ENCODE data around the gene PSG2.
"Not testable (repeated sequence)": the region's sequence is repeated elsewhere in the genome, so short reads cannot be mapped to it uniquely, and the experiment has no call there.

Gene PSG2

DNA sequence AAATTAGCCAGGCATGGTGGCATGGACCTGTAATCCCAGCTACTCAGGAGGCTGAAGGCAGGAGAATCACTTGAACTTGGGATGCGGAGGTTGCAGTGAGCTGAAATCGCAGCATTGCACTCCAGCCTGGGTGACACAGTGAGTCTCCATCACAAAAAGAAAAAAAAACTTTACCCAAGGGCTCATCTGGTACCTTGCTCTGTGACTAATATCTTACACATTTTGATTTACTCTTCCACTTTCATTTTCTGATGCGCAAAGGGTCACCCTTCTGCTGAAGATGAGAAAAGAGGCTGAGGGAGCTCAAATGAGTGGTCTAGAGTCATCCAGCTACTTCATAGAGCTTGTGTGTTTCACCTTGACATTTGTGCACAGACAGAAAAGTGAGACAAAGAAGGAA is 34.5 kb downstream of the PSG2 start:
- H4K20me1 ChIP-seq (ENCODE audit: insufficient read depth, low read length); H3K9me3 ChIP-seq (ENCODE audit: low read length); H3K9ac ChIP-seq (ENCODE audit: low read length): not testable (repeated sequence)

DNA sequence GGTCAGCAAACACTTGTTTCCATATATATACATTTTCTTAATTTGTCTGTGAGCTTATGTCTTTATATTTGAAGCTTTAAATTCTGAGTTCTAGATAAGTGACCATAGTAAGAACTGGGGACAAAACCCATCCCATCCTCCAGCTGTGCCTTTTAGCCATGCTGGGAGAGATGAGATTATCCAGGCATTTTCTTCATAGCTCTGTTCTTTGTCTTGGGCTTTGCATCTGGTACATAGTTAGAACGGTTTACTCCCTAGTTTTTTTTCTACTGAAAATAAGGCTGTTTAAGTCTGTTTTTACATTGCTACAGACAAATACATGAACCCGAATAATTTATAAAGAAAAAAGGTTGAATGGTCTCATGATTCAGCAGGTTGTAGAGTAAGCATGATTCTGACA is 35.9 kb downstream of the PSG2 start:
- not testable (repeated sequence) for H3K9me2 ChIP-seq (ENCODE audit: low read depth, low read length); H4K20me1 ChIP-seq (ENCODE audit: insufficient read depth, low read length); H3K4me1 ChIP-seq (ENCODE audit: insufficient read depth, low read length, severe bottlenecking); H2AFZ ChIP-seq (ENCODE audit: low read length); H3K36me3 ChIP-seq (ENCODE audit: insufficient read depth, low read length); H3K4me2 ChIP-seq (ENCODE audit: low read length); H3K79me2 ChIP-seq (ENCODE audit: insufficient read depth, low read length); H3K9me3 ChIP-seq (ENCODE audit: low read length); H3K9ac ChIP-seq (ENCODE audit: low read length); H3F3A ChIP-seq (ENCODE audit: insufficient read depth, low read length); H3K27ac ChIP-seq (ENCODE audit: low read depth, low read length, poor library complexity, severe bottlenecking); H3K4me3 ChIP-seq (ENCODE audit: low read depth, low read length, poor library complexity, severe bottlenecking); H3K27me3 ChIP-seq (ENCODE audit: insufficient read depth, low read length)

More for the DNA sequence above, 34.5 kb downstream of the PSG2 start:
- H3K4me1 ChIP-seq (ENCODE audit: insufficient read depth, low read length, severe bottlenecking); H3K27me3 ChIP-seq (ENCODE audit: insufficient read depth, low read length); H3K9me2 ChIP-seq (ENCODE audit: low read depth, low read length); H3K36me3 ChIP-seq (ENCODE audit: insufficient read depth, low read length); H2AFZ ChIP-seq (ENCODE audit: low read length); H3K4me2 ChIP-seq (ENCODE audit: low read length); H3F3A ChIP-seq (ENCODE audit: insufficient read depth, low read length); H3K4me3 ChIP-seq (ENCODE audit: low read depth, low read length, poor library complexity, severe bottlenecking); H3K79me2 ChIP-seq (ENCODE audit: insufficient read depth, low read length); H3K27ac ChIP-seq (ENCODE audit: low read depth, low read length, poor library complexity, severe bottlenecking): not testable (repeated sequence)

DNA sequence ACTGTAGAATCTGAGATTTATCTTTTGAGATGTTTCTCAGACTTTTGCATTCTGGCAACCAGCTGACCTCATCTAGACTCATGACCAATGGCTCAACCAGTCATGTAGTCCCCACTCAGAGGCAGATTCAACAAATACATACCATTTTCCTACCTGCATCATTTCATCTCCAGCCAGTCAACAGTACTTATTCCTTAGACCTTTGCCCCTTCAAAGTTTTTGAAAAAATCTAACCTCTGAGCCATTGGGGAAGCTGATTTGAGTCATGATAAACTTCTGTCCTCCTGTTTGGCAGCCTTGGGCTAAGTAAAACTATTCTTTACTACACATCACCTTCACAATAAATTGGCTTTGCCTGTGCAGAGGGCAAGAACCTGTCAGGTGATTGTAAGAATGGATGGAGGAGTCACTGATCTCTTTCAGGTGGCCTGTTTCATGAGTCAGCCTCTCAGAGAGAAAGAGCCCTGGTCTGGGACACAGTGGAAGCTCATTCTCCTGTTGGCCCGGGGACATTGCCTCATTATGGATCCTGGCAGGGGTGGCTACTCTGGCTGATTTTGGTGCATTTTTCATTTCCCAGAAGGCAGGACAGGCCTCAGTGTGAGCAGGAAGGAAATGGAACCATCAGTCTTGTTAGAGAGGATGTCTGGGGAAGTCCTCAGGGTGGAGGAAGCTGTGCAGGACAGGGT is 38.9 kb downstream of the PSG2 start:
- H2AFZ ChIP-seq (ENCODE audit: low read length); H3K4me2 ChIP-seq (ENCODE audit: low read length); H3K27ac ChIP-seq (ENCODE audit: low read depth, low read length, poor library complexity, severe bottlenecking); H3F3A ChIP-seq (ENCODE audit: insufficient read depth, low read length); H4K20me1 ChIP-seq (ENCODE audit: insufficient read depth, low read length); H3K36me3 ChIP-seq (ENCODE audit: insufficient read depth, low read length); H3K27me3 ChIP-seq (ENCODE audit: insufficient read depth, low read length); H3K9me2 ChIP-seq (ENCODE audit: low read depth, low read length); H3K4me1 ChIP-seq (ENCODE audit: insufficient read depth, low read length, severe bottlenecking); H3K9ac ChIP-seq (ENCODE audit: low read length); H3K9me3 ChIP-seq (ENCODE audit: low read length); H3K79me2 ChIP-seq (ENCODE audit: insufficient read depth, low read length); H3K4me3 ChIP-seq (ENCODE audit: low read depth, low read length, poor library complexity, severe bottlenecking): not testable (repeated sequence)

DNA sequence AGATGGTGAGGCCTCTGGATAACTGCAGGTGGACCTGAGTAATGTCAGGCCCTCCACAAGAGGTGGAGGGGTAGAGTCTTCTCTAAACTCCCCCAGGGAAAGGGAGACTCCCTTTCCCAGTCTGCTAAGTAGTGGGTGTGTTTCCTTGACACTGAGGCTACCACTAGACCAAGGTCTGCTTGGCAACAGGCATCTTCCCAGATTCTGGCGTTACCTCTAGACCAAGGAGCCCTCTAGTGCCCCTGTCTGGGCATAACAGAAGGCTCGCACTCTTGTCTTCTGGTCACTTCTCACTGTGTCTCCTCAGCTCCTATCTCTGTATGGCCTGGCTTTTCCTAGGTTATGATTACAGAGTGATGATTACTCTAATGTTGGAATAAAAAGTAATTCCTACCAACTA is 50.9 kb downstream of the PSG2 start:
- not testable (repeated sequence) for H3K79me2 ChIP-seq (ENCODE audit: insufficient read depth, low read length); H3K27me3 ChIP-seq (ENCODE audit: insufficient read depth, low read length); H3K4me3 ChIP-seq (ENCODE audit: low read depth, low read length, poor library complexity, severe bottlenecking); H3K27ac ChIP-seq (ENCODE audit: low read depth, low read length, poor library complexity, severe bottlenecking); H3K9me2 ChIP-seq (ENCODE audit: low read depth, low read length); H3K4me2 ChIP-seq (ENCODE audit: low read length); H2AFZ ChIP-seq (ENCODE audit: low read length); H3K4me1 ChIP-seq (ENCODE audit: insufficient read depth, low read length, severe bottlenecking); H3F3A ChIP-seq (ENCODE audit: insufficient read depth, low read length); H3K9ac ChIP-seq (ENCODE audit: low read length); H3K36me3 ChIP-seq (ENCODE audit: insufficient read depth, low read length); H3K9me3 ChIP-seq (ENCODE audit: low read length); H4K20me1 ChIP-seq (ENCODE audit: insufficient read depth, low read length)

DNA sequence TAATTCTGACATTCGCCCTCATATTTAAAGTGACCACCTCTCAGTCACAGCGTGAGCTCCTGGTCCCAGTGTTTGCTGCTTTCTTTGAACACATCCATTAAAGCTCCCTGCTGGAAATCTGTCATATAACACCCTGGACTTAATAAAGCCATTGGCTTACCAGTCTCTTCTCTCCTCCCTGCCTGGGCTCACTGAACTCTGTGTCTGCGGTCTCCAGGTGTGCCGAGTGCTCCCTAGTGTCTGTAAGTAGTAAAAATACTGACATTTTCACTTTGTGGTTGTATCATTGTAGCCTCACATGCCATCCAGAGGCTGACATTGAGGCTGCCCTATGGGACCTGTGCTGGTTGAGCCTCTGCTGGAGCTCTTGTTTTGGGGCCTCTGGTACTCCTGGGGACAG is 53.6 kb downstream of the PSG2 start:
- Histone ChIP-seq H3K79me2 (ENCODE audit: insufficient read depth, low read length) (no peaks in the 10 kb centered on the region), H3K27ac (ENCODE audit: low read depth, low read length, poor library complexity, severe bottlenecking) (no peak overlapping the region), H3K9me2 (ENCODE audit: low read depth, low read length) (no peaks in the 10 kb centered on the region), H3K27me3 (ENCODE audit: insufficient read depth, low read length) (no peaks in the 10 kb centered on the region), H3K4me1 (ENCODE audit: insufficient read depth, low read length, severe bottlenecking) (no peaks in the 10 kb centered on the region), H2AFZ (ENCODE audit: low read length) (no peak overlapping the region), H3F3A (ENCODE audit: insufficient read depth, low read length) (no peaks in the 10 kb centered on the region), H3K4me2 (ENCODE audit: low read length) (no peak overlapping the region), H3K36me3 (ENCODE audit: insufficient read depth, low read length) (no peaks in the 10 kb centered on the region), H3K9ac (ENCODE audit: low read length) (no peak overlapping the region), H3K4me3 (ENCODE audit: low read depth, low read length, poor library complexity, severe bottlenecking) (no peak overlapping the region), H3K9me3 (ENCODE audit: low read length) (no peaks in the 10 kb centered on the region), H4K20me1 (ENCODE audit: insufficient read depth, low read length) (no peaks in the 10 kb centered on the region)
- TF ChIP-seq, protein P1, sequence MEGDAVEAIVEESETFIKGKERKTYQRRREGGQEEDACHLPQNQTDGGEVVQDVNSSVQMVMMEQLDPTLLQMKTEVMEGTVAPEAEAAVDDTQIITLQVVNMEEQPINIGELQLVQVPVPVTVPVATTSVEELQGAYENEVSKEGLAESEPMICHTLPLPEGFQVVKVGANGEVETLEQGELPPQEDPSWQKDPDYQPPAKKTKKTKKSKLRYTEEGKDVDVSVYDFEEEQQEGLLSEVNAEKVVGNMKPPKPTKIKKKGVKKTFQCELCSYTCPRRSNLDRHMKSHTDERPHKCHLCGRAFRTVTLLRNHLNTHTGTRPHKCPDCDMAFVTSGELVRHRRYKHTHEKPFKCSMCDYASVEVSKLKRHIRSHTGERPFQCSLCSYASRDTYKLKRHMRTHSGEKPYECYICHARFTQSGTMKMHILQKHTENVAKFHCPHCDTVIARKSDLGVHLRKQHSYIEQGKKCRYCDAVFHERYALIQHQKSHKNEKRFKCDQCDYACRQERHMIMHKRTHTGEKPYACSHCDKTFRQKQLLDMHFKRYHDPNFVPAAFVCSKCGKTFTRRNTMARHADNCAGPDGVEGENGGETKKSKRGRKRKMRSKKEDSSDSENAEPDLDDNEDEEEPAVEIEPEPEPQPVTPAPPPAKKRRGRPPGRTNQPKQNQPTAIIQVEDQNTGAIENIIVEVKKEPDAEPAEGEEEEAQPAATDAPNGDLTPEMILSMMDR (IDR thresholded peaks at IDR 0.05; ENCODE audit: low read length), result no peak
- no peak for TF ChIP-seq EZH2 (IDR thresholded peaks at IDR 0.05; ENCODE audit: borderline replicate concordance, low read length)
